Large intestine (tissue), 3 donors: ENCODE data around the gene ZNF598. TPM values are rescaled to one million over a fixed set of nuclear protein-coding genes. Genes with fewer than 3 reads are reported as not detected.
"Not testable (repeated sequence)": the region's sequence is repeated elsewhere in the genome, so short reads cannot be mapped to it uniquely, and the experiment has no call there.

Source experiments
- DNase-seq, 2 donors: peaks; one replicate each; pipeline versions ENCODE4 v3.0.0 to v3.0.0-alpha.2; 2013
- H3K27ac ChIP-seq: one replicate; pipeline ENCODE4 v1.5.1; 2013; ENCODE audit warnings: low read length
- H3K27me3 ChIP-seq: 2 replicates; pipeline ENCODE4 v1.6.1; 2013; ENCODE audit warnings: low read length; ENCODE audit not compliant: control insufficient read depth, insufficient read depth
- H3K36me3 ChIP-seq: 2 replicates; pipeline ENCODE4 v1.6.1; 2013; ENCODE audit warnings: low read length; ENCODE audit not compliant: control insufficient read depth, insufficient read depth
- H3K4me1 ChIP-seq: one replicate; pipeline ENCODE4 v1.6.1; 2013; ENCODE audit warnings: low read length; ENCODE audit not compliant: control insufficient read depth, insufficient read depth
- H3K4me3 ChIP-seq: one replicate; pipeline ENCODE4 v1.5.1; 2013; ENCODE audit warnings: low read length
- H3K9me3 ChIP-seq: one replicate; pipeline ENCODE4 v1.6.1; 2013; ENCODE audit warnings: mild to moderate bottlenecking, low read depth, low read length, moderate library complexity; ENCODE audit not compliant: control insufficient read depth
- WGBS: methylation state at CpG from one replicate; pipeline ENCODE4 v1.1.5; 2013; ENCODE audit warnings: low lambda C conversion rate; ENCODE audit not compliant: insufficient coverage; 5-methylcytosine and 5-hydroxymethylcytosine counted together
- polyA plus RNA-seq: library from polyadenylated mRNA; unstranded; fragments of 120-200 nt; gene quantifications from one replicate; pipeline ENCODE4 v1.2.1, GENCODE V29; 2013

The ZNF598 gene
- polyA plus RNA-seq, 1 donor: 28.9 TPM

- no CpG with 5 or more reads among the region's 17 CpGs for WGBS
- Histone ChIP-seq H3K36me3 (peaks cover 30% of the 10 kb centered on the region), H3K4me1 (peaks cover 52% of the 10 kb centered on the region), H3K27me3 (no peaks in the 10 kb centered on the region), H3K4me3 (no peak overlapping the region), H3K9me3 (peaks cover 12% of the 10 kb centered on the region), H3K27ac (peak overlapping the region; percentile 40)
- DNase-seq: no peak
Observed at GRCh38 chr16:2034696-2035430, 25.2 kb upstream of the ZNF598 start.

GRCh38 chr16:2033909-2034695, 24.5 kb upstream of the ZNF598 start:
- peaks cover 12% of the 10 kb centered on the region for H3K9me3 ChIP-seq
- not testable (repeated sequence) for DNase-seq, H3K27me3 ChIP-seq
- peak overlapping the region; percentile 72 for H3K27ac ChIP-seq
- peaks cover 31% of the 10 kb centered on the region for H3K36me3 ChIP-seq
- peaks cover 44% of the 10 kb centered on the region for H3K4me1 ChIP-seq
- H3K4me3 ChIP-seq: peak overlapping the region; percentile 18
- WGBS: no CpG with 5 or more reads among the region's 32 CpGs

- Histone ChIP-seq H3K27ac (peak overlapping the region; percentile 72), H3K36me3 (peaks cover 28% of the 10 kb centered on the region), H3K27me3 (peaks cover 4% of the 10 kb centered on the region), H3K9me3 (peaks cover 12% of the 10 kb centered on the region), H3K4me3 (peak overlapping the region; percentile 18), H3K4me1 (peaks cover 42% of the 10 kb centered on the region)
- WGBS: no CpG with 5 or more reads among the region's 37 CpGs
- DNase-seq: peak in 1 of 2 donors; percentile 46
Observed at GRCh38 chr16:2033057-2033908, 23.7 kb upstream of the ZNF598 start.

- Histone ChIP-seq H3K9me3 (peaks cover 6% of the 10 kb centered on the region), H3K36me3 (peaks cover 22% of the 10 kb centered on the region), H3K4me3 (no peak overlapping the region)
Observed at GRCh38 chr16:2032285-2033056, 22.9 kb upstream of the ZNF598 start.

GRCh38 chr16:2031081-2031577, 21.5 kb upstream of the ZNF598 start:
- Histone ChIP-seq H3K9me3 (peaks cover 6% of the 10 kb centered on the region), H3K36me3 (peaks cover 9% of the 10 kb centered on the region), H3K4me1 (peaks cover 30% of the 10 kb centered on the region), H3K27me3 (peaks cover 18% of the 10 kb centered on the region), H3K27ac (no peak overlapping the region), H3K4me3 (no peak overlapping the region)
- no CpG with 5 or more reads among the region's 11 CpGs for WGBS
- DNase-seq: no peak

More at GRCh38 chr16:2032285-2033056, 22.9 kb upstream of the ZNF598 start:
- peak overlapping the region; percentile 72 for H3K27ac ChIP-seq
- DNase-seq: no peak
- peaks cover 12% of the 10 kb centered on the region for H3K27me3 ChIP-seq
- WGBS: no CpG with 5 or more reads among the region's 15 CpGs
- peaks cover 36% of the 10 kb centered on the region for H3K4me1 ChIP-seq

GRCh38 chr16:2030036-2030435, 20.4 kb upstream of the ZNF598 start:
- H3K4me3 ChIP-seq: no peak overlapping the region
- H3K36me3 ChIP-seq: peaks cover 9% of the 10 kb centered on the region
- peaks cover 19% of the 10 kb centered on the region for H3K4me1 ChIP-seq
- peaks cover 21% of the 10 kb centered on the region for H3K27me3 ChIP-seq
- DNase-seq: no peak
- no CpG with 5 or more reads among the region's 11 CpGs for WGBS
- H3K27ac ChIP-seq: no peak overlapping the region
- peaks cover 3% of the 10 kb centered on the region for H3K9me3 ChIP-seq

- H3K27me3 ChIP-seq: peaks cover 21% of the 10 kb centered on the region
- H3K36me3 ChIP-seq: peaks cover 9% of the 10 kb centered on the region
- H3K27ac ChIP-seq: no peak overlapping the region
- WGBS: no CpG with 5 or more reads among the region's 22 CpGs
- no peak overlapping the region for H3K4me3 ChIP-seq
- H3K4me1 ChIP-seq: peaks cover 16% of the 10 kb centered on the region
- no peak for DNase-seq
- H3K9me3 ChIP-seq: peaks cover 3% of the 10 kb centered on the region
Observed at GRCh38 chr16:2029350-2029749, 19.7 kb upstream of the ZNF598 start.

- DNase-seq: no peak
- no peaks in the 10 kb centered on the region for H3K9me3 ChIP-seq
- peaks cover 21% of the 10 kb centered on the region for H3K27me3 ChIP-seq
- H3K4me1 ChIP-seq: peaks cover 19% of the 10 kb centered on the region
- no peak overlapping the region for H3K4me3 ChIP-seq
- WGBS: no CpG with 5 or more reads among the region's 18 CpGs
- no peak overlapping the region for H3K27ac ChIP-seq
- peaks cover 9% of the 10 kb centered on the region for H3K36me3 ChIP-seq
Observed at GRCh38 chr16:2028620-2029220, 19.1 kb upstream of the ZNF598 start.

GRCh38 chr16:2028146-2028545, 18.5 kb upstream of the ZNF598 start:
- WGBS: no CpG with 5 or more reads among the region's 3 CpGs
- H3K36me3 ChIP-seq: peaks cover 9% of the 10 kb centered on the region
- DNase-seq: no peak
- H3K9me3 ChIP-seq: no peaks in the 10 kb centered on the region
- peaks cover 20% of the 10 kb centered on the region for H3K4me1 ChIP-seq
- H3K27ac ChIP-seq: no peak overlapping the region
- peak overlapping the region; percentile 42 for H3K4me3 ChIP-seq
- H3K27me3 ChIP-seq: peaks cover 21% of the 10 kb centered on the region
